GM12878 (cell line): ENCODE results near the gene FAM120B. TPM values are rescaled to one million over a fixed set of nuclear protein-coding genes. Genes with fewer than 3 reads are reported as not detected.

Experiments used
- ATAC-seq: fragments of 200-7000 bp; cut with Tn5 transposase; 3 replicates; pipeline ENCODE4 v1.9.1; 2020; ENCODE audit warnings: mild to moderate bottlenecking, moderate library complexity
- BruUV-seq: library from RNA; stranded (reverse); fragments of 400-500 nt; replicated peaks from 2 replicates; lab custom pipeline; 2021; lab: Mats Ljungman, UMichigan
- CTCF ChIA-PET: fragments of 300-600 bp; sonication (Branson Sonifier 250); formaldehyde crosslinking; extraction: SDS; loops from one replicate; lab custom pipeline; 2021; ENCODE audit warnings: inconsistent platforms; lab: Yijun Ruan, JAX
- POLR2A ChIA-PET: fragments of 350-600 bp; formaldehyde crosslinking; extraction: SDS; loops from one replicate; lab custom pipeline; 2021; ENCODE audit warnings: inconsistent platforms; lab: Charles Lee
- RAD21 ChIA-PET: fragments of 300-600 bp; sonication (Branson Sonifier 250); formaldehyde crosslinking; loops from one replicate; lab custom pipeline; 2023; ENCODE audit warnings: antibody characterized with exemption; ENCODE audit not compliant: unreplicated experiment; lab: Charles Lee
- SMC1A ChIA-PET: fragments of 300-600 bp; sonication (Branson Sonifier 250); formaldehyde crosslinking; loops from one replicate; lab custom pipeline; 2023; ENCODE audit not compliant: unreplicated experiment, uncharacterized antibody; lab: Charles Lee
- DNase-seq: peaks from one replicate; pipeline ENCODE4 v3.0.0-alpha.2; 2011; ENCODE audit warnings: low read depth, low spot score
- FAIRE-seq: peaks from 3 replicates; lab custom pipeline; 2011; peaks lifted over from hg19 to GRCh38; lab: Jason Lieb, UNC
- H2AFZ ChIP-seq: 2 replicates; pipeline ENCODE4 v1.6.0; 2011; ENCODE audit warnings: low read depth, low read length, control low read depth; ENCODE audit not compliant: control insufficient read depth
- H3K27ac ChIP-seq: 2 replicates; pipeline ENCODE4 v1.5.1; 2011; ENCODE audit warnings: control low read depth; ENCODE audit not compliant: control insufficient read depth, insufficient read depth
- H3K27me3 ChIP-seq, 2 experiments: replicated peaks in 1 of 2; 2 replicates each; pipeline versions ENCODE4 v1.6.0 to v1.6.1; 2011; ENCODE audit warnings: low read length in 1 of 2; ENCODE audit not compliant: control insufficient read depth in 2 of 2, insufficient read depth in 2 of 2
- H3K36me3 ChIP-seq, 2 experiments: 2 replicates each; pipeline ENCODE4 v1.5.1; 2011; ENCODE audit warnings: low read length in 1 of 2; ENCODE audit not compliant: control insufficient read depth in 2 of 2, insufficient read depth in 2 of 2
- H3K4me1 ChIP-seq: 2 replicates; pipeline ENCODE4 v1.6.1; 2011; ENCODE audit warnings: mild to moderate bottlenecking, low read length, moderate library complexity, mixed read lengths; ENCODE audit not compliant: control insufficient read depth, insufficient read depth
- H3K4me2 ChIP-seq: 2 replicates; pipeline ENCODE4 v1.6.0; 2011; ENCODE audit warnings: control low read depth; ENCODE audit not compliant: control insufficient read depth, insufficient read depth
- H3K4me3 ChIP-seq: fragments of 200-600 bp; sonication (generic); 2 replicates; pipeline ENCODE4 v1.5.1; 2016
- H3K79me2 ChIP-seq: 2 replicates; pipeline ENCODE4 v1.6.0; 2011; ENCODE audit warnings: low read length; ENCODE audit not compliant: control insufficient read depth, insufficient read depth
- H3K9ac ChIP-seq: 2 replicates; pipeline ENCODE4 v1.8.0; 2011; ENCODE audit warnings: low read length, control low read depth, mixed read lengths; ENCODE audit not compliant: control insufficient read depth, insufficient read depth
- H3K9me3 ChIP-seq: replicated peaks from 3 replicates; pipeline ENCODE4 v1.5.1; 2011; ENCODE audit warnings: mild to moderate bottlenecking, low read length; ENCODE audit not compliant: control insufficient read depth, insufficient read depth
- H4K20me1 ChIP-seq: 2 replicates; pipeline ENCODE4 v1.6.0; 2011; ENCODE audit not compliant: control insufficient read depth, insufficient read depth
- BACH1 ChIP-seq: fragments of 450-650 bp; IDR thresholded peaks from 2 replicates; pipeline ENCODE4 v1.6.1; 2017; ENCODE audit warnings: mild to moderate bottlenecking, borderline replicate concordance
- CBX3 ChIP-seq: fragments of 200-600 bp; sonication (generic); IDR thresholded peaks from 2 replicates; pipeline ENCODE4 v1.6.1; 2016; ENCODE audit warnings: low read depth, borderline replicate concordance
- CREB1 ChIP-seq: IDR thresholded peaks from 2 replicates; pipeline ENCODE4 v1.6.1; 2012; ENCODE audit warnings: low read depth, mild to moderate bottlenecking, inconsistent platforms
- HDAC2 ChIP-seq: fragments of 200-600 bp; sonication (generic); IDR thresholded peaks from 2 replicates; pipeline ENCODE4 v1.6.1; 2017
- IKZF1 ChIP-seq: fragments of 450-650 bp; conservative IDR thresholded peaks from 2 replicates; pipeline ENCODE4 v1.6.1; 2017; ENCODE audit warnings: antibody characterized with exemption, mild to moderate bottlenecking
- NFYA ChIP-seq: IDR thresholded peaks from 2 replicates; pipeline ENCODE4 v1.6.1; 2011; ENCODE audit warnings: low read depth, mild to moderate bottlenecking, low read length, improper control_type of control experiment, borderline replicate concordance
- NR2F1 ChIP-seq: fragments of 450-650 bp; conservative IDR thresholded peaks from 2 replicates; pipeline ENCODE4 v1.6.1; 2017; ENCODE audit warnings: mild to moderate bottlenecking
- NRF1 ChIP-seq: conservative IDR thresholded peaks from 2 replicates; pipeline ENCODE4 v1.6.1; 2011; ENCODE audit warnings: mild to moderate bottlenecking, low read depth, low read length, improper control_type of control experiment
- POLR2AphosphoS2 ChIP-seq: IDR thresholded peaks from 2 replicates; pipeline ENCODE4 v1.6.1; 2011; ENCODE audit warnings: low read depth, mild to moderate bottlenecking, low read length, improper control_type of control experiment, moderate library complexity
- POLR2AphosphoS5 ChIP-seq: IDR thresholded peaks from 2 replicates; pipeline ENCODE4 v1.6.1; 2011; ENCODE audit warnings: mild to moderate bottlenecking, low read length, inconsistent platforms
- SMARCA5 ChIP-seq: fragments of 450-650 bp; IDR thresholded peaks from 2 replicates; pipeline ENCODE4 v1.6.1; 2017; ENCODE audit warnings: mild to moderate bottlenecking
- SMC3 ChIP-seq: IDR thresholded peaks from 2 replicates; pipeline ENCODE4 v1.6.1; 2011; ENCODE audit warnings: low read length, improper control_type of control experiment, borderline replicate concordance
- SRF ChIP-seq, 2 experiments: IDR thresholded peaks; 2 replicates each; pipeline ENCODE4 v1.6.1; 2011; ENCODE audit warnings: low read depth in 2 of 2, low read length in 2 of 2, mild to moderate bottlenecking in 1 of 2, moderate library complexity in 1 of 2
- SUPT20H ChIP-seq: IDR thresholded peaks from 2 replicates; pipeline ENCODE4 v1.6.1; 2011; ENCODE audit warnings: low read depth, mild to moderate bottlenecking, low read length, moderate library complexity, borderline replicate concordance; ENCODE audit not compliant: control insufficient read depth
- TCF12 ChIP-seq: IDR thresholded peaks from 2 replicates; pipeline ENCODE4 v1.6.1; 2011; ENCODE audit warnings: low read depth, mild to moderate bottlenecking, low read length
- ZNF207 ChIP-seq: fragments of 450-650 bp; IDR thresholded peaks from 2 replicates; pipeline ENCODE4 v1.6.1; 2014; ENCODE audit warnings: antibody characterized with exemption, mild to moderate bottlenecking, borderline replicate concordance
- WGBS: methylation state at CpG from one replicate; pipeline ENCODE4 v1.1.6; 2016; ENCODE audit warnings: low lambda C conversion rate; ENCODE audit not compliant: insufficient replicate concordance, insufficient coverage; ENCODE audit errors: missing lambda C conversion rate; 5-methylcytosine and 5-hydroxymethylcytosine counted together
- in situ Hi-C: fragments of 300-500 bp; cut with MboI; formaldehyde crosslinking; loops from 9 replicates; pipeline ENCODE4 v1.14.3; 2018; ENCODE audit warnings: mixed read lengths
- intact Hi-C: fragments of 100-400 bp; cut with micrococcal nuclease; formaldehyde crosslinking; loops from one replicate; pipeline ENCODE4 v1.14.2; 2022; ENCODE audit not compliant: unreplicated experiment
- polyA plus RNA-seq, 11 experiments: library from polyadenylated mRNA; depleted of rRNA in 4 of 11; unstranded in 6 of 11; stranded (reverse) in 5 of 11; fragments of >200 nt; fragmentation: Nextera tagmentation in 4 of 11; fragmentation: Illumina TruSeq in 1 of 11; extraction: Ambion mirVana in 4 of 11; extraction: Trizol in 1 of 11; gene quantifications; 1 replicate in 1 of 11; 2 replicates in 10 of 11; pipeline versions ENCODE4 v1.2.1 to v1.2.3, GENCODE V29; 2011 to 2016; ENCODE audit warnings: inconsistent platforms in 2 of 11, missing spikeins in 2 of 11, low read depth in 1 of 11
- total RNA-seq, 4 experiments: library from RNA; depleted of rRNA in 3 of 4; stranded (reverse); fragments of >200 nt in 3 of 4; fragmentation: Illumina TruSeq in 1 of 4; extraction: Trizol in 1 of 4; gene quantifications; 2 replicates each; pipeline versions ENCODE4 v1.2.1 to v1.2.3, GENCODE V29; 2013 to 2021
- TF ChIP-seq, protein P1 (sequence below): fragments of 450-650 bp; IDR thresholded peaks from 2 replicates; pipeline ENCODE4 v1.6.1; 2017; ENCODE audit warnings: mild to moderate bottlenecking
- TF ChIP-seq, protein P2 (sequence below): fragments of 450-650 bp; IDR thresholded peaks from 2 replicates; pipeline ENCODE4 v1.6.1; 2017; ENCODE audit warnings: borderline replicate concordance
- TF ChIP-seq, protein P3 (sequence below): fragments of 450-650 bp; IDR thresholded peaks from 2 replicates; pipeline ENCODE4 v1.6.1; 2014; ENCODE audit warnings: mild to moderate bottlenecking

FAM120B gene
- total and polyA plus RNA-seq, 10 of the 15 experiments (the other 5 are each of a cell fraction or from before 2014, with no cell fraction given), result 3.3 to 21.6 (median 15.3) TPM

GRCh38 chr6:170440437-170440836 lies 133.9 kb downstream of the FAM120B start:
- no peaks in the 10 kb centered on the region; the same call in 2 of the 3 replicates for H3K9me3 ChIP-seq
- H3K36me3 ChIP-seq, result no peaks in the 10 kb centered on the region
- in situ Hi-C loops, result no loop called here
- BruUV-seq, result no TSS peak
- intact Hi-C loops, result no loop called here
- ChIA-PET RAD21 (no interaction called here), CTCF (interaction anchor here (1.1 kb wide), 1 partner anchor 76 kb away, joined by 3 read pairs; no protein-coding TSS in a partner anchor), SMC1A (interaction anchor here (0.8 kb wide), 1 partner anchor 68 kb away, joined by 3 read pairs; no protein-coding TSS in a partner anchor), POLR2A (interaction anchor here (0.7 kb wide), 1 partner anchor 159 kb away, joined by 4 read pairs; no protein-coding TSS in a partner anchor)
- WGBS, result 62% methylated on average over 14 of the region's 14 CpGs
- H3K27ac ChIP-seq, result no peak overlapping the region
- H2AFZ ChIP-seq, result no peak overlapping the region
- H4K20me1 ChIP-seq, result no peaks in the 10 kb centered on the region
- no peak overlapping the region for H3K4me2 ChIP-seq
- no peak overlapping the region for H3K9ac ChIP-seq
- no peak for DNase-seq
- no peak for ATAC-seq
- TF ChIP-seq, protein P1, sequence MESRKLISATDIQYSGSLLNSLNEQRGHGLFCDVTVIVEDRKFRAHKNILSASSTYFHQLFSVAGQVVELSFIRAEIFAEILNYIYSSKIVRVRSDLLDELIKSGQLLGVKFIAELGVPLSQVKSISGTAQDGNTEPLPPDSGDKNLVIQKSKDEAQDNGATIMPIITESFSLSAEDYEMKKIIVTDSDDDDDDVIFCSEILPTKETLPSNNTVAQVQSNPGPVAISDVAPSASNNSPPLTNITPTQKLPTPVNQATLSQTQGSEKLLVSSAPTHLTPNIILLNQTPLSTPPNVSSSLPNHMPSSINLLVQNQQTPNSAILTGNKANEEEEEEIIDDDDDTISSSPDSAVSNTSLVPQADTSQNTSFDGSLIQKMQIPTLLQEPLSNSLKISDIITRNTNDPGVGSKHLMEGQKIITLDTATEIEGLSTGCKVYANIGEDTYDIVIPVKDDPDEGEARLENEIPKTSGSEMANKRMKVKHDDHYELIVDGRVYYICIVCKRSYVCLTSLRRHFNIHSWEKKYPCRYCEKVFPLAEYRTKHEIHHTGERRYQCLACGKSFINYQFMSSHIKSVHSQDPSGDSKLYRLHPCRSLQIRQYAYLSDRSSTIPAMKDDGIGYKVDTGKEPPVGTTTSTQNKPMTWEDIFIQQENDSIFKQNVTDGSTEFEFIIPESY, result no peak
- no peak for TF ChIP-seq NR2F1
- no peak for TF ChIP-seq SMC3
- TF ChIP-seq NRF1, result no peak
- TF ChIP-seq SUPT20H, result no peak
- TF ChIP-seq POLR2AphosphoS5, result no peak
- no peak for TF ChIP-seq SMARCA5
- TF ChIP-seq CREB1, result no peak
- TF ChIP-seq IKZF1, result no peak
- TF ChIP-seq SRF (IDR thresholded peaks at IDR 0.05; ENCODE audit: low read depth in 2 of 2, low read length in 2 of 2), result no peak
- no peak for TF ChIP-seq TCF12
- no peak for TF ChIP-seq BACH1
- TF ChIP-seq CBX3, result no peak
- TF ChIP-seq HDAC2, result no peak
- TF ChIP-seq, protein P2, sequence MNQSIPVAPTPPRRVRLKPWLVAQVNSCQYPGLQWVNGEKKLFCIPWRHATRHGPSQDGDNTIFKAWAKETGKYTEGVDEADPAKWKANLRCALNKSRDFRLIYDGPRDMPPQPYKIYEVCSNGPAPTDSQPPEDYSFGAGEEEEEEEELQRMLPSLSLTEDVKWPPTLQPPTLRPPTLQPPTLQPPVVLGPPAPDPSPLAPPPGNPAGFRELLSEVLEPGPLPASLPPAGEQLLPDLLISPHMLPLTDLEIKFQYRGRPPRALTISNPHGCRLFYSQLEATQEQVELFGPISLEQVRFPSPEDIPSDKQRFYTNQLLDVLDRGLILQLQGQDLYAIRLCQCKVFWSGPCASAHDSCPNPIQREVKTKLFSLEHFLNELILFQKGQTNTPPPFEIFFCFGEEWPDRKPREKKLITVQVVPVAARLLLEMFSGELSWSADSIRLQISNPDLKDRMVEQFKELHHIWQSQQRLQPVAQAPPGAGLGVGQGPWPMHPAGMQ, result no peak
- TF ChIP-seq, protein P3, sequence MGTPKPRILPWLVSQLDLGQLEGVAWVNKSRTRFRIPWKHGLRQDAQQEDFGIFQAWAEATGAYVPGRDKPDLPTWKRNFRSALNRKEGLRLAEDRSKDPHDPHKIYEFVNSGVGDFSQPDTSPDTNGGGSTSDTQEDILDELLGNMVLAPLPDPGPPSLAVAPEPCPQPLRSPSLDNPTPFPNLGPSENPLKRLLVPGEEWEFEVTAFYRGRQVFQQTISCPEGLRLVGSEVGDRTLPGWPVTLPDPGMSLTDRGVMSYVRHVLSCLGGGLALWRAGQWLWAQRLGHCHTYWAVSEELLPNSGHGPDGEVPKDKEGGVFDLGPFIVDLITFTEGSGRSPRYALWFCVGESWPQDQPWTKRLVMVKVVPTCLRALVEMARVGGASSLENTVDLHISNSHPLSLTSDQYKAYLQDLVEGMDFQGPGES, result no peak
- TF ChIP-seq POLR2AphosphoS2, result no peak
- TF ChIP-seq NFYA, result no peak
- no peak for TF ChIP-seq ZNF207
- H3K4me3 ChIP-seq, result no peak overlapping the region
- no peaks in the 10 kb centered on the region; the same call in 1 of the 2 replicates for H3K4me1 ChIP-seq
- no peaks in the 10 kb centered on the region for H3K79me2 ChIP-seq
- H3K27me3 ChIP-seq, result no peaks in the 10 kb centered on the region
- FAIRE-seq, result no peak
